Measurements from ENCODE around the gene RNASE11. TPM values are rescaled to one million over a fixed set of nuclear protein-coding genes. Genes with fewer than 3 reads are reported as not detected.
"Not testable (repeated sequence)": the region's sequence is repeated elsewhere in the genome, so short reads cannot be mapped to it uniquely, and the experiment has no call there.

Gene RNASE11
- total RNA-seq: not detected
- long read RNA-seq: 0 reads

DNA sequence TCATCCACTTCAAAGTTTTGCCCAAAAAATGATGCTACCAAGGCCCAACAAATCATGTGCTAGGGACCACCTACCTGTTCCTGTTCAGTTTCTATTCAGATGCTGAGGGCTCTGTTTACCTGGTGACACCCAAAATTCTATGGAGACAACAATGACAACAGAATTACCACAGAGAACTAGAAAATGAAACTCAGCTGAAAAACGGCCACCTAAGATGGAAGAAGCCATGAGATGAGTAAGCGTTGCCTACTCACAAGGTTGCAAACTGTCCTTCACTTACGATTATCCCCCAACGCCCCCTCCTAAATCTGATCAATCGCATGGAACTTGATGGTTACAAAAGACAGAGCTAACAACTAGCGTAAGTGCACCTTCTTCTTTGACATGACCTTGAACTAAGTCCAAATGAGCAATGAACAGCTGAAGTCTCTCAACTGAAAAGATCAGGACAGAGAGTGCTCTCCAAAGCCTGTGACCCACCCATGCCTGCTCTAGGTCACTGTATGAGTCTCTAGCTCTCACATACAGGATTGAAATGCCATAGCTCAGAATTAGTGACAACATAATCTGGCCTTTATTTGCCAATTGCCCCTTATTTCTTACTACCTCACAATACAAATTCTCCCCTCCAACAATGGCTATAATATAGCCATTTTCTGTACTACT, at the start of gene RNASE11:
Gene RNASE11 (minus strand): TSS at position 513 of the 666 bp plus-strand sequence.
- intact Hi-C loops (cut with DNase I): no loop called here
- DNase-seq (ENCODE audit: low spot score): no peak

DNA sequence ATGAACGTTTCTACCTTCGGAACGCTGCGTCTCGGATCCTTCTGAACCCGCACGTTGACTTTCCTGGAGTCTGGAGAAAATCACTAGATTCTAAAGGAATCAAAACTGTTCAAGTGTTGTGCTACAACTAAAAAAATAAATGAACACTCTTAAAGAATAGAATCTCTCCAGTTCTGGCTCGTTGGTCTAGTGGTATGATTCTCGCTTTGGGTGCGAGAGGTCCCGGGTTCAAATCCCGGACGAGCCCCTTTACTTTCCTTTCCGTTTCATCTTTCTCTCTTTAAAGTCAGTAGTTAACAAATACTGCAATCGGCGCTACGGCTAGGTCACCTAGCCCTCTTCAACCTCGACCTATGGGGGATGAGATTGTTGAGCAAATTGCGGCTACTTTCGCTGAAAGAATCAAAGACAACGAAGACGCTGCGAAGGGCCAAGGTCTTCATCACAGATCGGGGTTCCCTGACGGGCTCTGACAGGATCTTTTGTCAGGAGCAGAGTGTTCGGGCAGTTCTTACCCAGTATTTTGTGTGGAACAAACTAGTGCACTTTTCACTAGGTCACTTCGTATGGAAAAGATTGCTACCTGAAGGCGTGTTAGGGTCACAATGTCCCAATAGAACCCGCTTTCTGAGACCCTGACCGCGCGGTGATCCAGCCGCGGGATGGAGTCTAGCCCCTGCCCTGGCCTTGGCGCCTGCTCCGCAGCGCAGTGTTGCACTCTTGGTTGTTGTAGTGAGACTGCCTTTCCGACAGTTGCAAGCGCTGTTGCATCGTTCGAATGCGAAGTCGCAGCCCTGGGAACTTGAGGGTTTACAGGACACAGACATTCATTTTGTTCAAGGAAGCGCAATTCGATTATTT, 45.3 kb upstream of the RNASE11 start:
- intact Hi-C loops (cut with DNase I): loop anchor here (5.0 kb wide), 1 partner anchor 49 kb away; the partner anchor contains the start of gene RNASE4
- no peak for DNase-seq (ENCODE audit: low spot score)

DNA sequence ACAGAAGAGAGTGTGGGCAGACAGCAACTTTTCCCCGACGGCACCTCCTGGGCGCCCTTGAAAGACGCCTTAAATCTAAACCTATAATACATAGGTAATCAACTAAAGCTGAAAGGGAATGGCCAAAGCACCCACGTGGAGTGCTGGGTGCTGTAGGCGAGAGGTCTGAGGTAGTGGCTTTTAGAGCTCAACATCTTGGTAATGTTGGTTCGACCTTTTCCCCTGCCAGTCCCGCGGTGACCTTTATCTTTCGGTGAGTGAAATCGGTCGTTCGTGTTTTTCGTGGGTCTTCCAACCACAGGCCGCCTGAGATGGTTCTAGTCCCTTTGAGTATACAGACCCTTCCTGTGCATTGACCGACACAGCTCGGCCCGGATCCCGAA, 44.6 kb upstream of the RNASE11 start:
- DNase-seq (ENCODE audit: low spot score): no peak
- intact Hi-C loops (cut with DNase I): loop anchor here (5.0 kb wide), 1 partner anchor 50 kb away; the partner anchor contains the start of gene RNASE4

- intact Hi-C loops (cut with DNase I): loop anchor here (5.0 kb wide), 1 partner anchor 50 kb away; the partner anchor contains the start of gene RNASE4
- no peak for DNase-seq (ENCODE audit: low spot score)
These were observed 44.1 kb upstream of the RNASE11 start for GRCh38 chr14:20631880-20632389.

- intact Hi-C loops (cut with DNase I): loop anchor here (5.0 kb wide), 1 partner anchor 51 kb away; the partner anchor contains the start of gene RNASE4
- no peak for DNase-seq (ENCODE audit: low spot score)
These were observed 43.5 kb upstream of the RNASE11 start for GRCh38 chr14:20631023-20631879.

DNA sequence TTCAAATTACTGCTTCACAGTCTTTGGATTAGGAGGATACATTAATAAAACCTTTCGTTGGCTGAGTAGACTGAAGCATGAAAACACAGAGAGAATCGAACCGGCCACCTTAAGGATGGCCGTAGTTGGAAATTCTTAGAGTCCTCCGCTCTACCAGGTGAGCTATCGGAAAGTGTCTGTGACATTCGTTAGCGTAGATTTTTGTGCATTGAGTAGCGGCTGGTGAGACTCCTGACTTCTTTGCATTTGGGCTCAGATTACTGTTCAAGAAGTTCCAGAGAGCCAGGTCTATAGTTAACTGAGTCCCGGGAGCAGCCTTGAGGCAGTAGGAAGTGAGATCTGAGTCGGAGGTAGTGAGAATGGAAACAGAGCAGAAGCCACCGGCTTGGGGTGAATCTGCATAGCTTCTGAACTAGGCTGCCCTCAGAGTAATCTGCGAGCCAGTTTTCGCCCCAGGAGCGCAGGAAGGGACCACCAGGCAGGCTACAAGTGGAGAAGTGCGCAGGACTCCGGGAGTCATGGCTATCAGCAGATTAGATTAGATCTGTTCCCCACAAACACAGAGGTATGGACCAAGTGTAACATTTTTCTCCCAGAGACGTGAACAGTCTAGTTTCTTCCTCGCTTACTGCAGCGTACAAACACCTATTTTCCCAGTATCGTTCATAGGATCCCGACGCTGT, 42.7 kb upstream of the RNASE11 start:
- intact Hi-C loops (cut with DNase I): loop anchor here (5.0 kb wide), 1 partner anchor 52 kb away; the partner anchor contains the start of gene RNASE4
- no peak for DNase-seq (ENCODE audit: low spot score)

DNA sequence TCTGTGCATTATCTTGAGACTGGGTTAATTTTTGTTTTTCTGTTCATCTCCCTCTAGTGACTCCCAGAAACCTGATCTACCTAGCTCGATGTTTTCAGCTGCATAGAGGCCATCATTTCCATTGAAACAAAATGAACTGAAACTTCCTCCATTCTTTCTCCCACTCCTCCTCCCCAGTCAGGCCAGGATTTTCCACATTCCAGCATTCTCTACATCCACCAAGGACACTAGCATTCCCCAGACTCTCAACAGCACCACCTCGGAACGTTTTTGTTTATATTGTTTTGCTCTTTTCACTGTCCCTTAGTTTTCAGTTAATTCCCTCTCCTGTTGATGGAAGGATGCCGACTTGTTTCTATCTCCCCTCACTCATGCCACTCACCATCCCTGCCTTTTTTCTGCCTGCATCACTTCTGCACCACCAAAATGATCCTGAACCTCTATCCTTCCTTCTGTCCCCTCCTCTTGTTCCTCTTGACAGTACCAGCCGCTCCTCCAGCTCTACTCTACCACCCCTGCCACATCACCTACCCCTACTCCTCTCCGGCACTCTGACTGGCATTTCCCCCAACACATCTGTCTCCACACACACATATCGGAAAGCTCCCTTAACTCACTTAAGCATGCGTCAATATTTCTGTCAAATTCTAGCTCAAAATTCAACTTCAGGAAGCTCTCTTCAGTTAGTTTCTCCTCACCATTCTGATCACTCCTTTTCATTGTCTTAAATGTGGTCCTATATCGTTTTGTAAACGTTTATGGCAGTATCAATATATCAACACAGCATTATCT, 40.5 kb upstream of the RNASE11 start:
- intact Hi-C loops (cut with DNase I): no loop called here
- no peak for DNase-seq (ENCODE audit: low spot score)

DNA sequence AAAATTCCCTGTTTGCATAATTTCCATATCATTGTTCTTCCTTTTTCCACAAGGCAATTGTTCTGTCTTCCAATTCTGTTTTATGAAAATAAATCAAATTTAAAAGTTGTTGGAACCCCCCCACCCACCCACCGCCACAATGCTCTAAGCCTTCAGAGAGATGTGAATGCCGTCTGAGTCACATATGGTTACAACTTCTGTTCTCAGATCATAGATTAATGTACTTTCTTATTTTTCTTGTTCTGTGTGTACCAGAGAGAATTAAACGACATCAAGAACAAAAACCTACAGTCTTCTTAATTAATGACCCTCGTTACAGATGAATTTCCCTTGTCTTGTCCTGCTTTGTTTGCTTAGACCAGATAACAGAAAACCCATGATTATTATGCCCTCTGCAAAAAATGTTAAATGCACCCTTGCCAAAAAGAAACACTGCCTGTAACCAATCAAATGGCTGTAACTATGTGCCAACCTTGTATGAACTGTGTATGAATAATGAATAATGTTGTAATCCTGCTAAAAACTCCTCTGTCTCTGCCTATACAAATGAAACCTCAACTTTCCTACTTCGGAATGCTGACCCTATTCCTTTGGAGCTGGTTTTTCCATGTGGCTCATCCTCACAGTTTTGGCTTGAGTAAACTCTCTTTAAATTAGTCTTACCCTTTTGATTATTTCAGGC, 39.7 kb upstream of the RNASE11 start:
- intact Hi-C loops (cut with DNase I): no loop called here
- no peak for DNase-seq (ENCODE audit: low spot score)

DNA sequence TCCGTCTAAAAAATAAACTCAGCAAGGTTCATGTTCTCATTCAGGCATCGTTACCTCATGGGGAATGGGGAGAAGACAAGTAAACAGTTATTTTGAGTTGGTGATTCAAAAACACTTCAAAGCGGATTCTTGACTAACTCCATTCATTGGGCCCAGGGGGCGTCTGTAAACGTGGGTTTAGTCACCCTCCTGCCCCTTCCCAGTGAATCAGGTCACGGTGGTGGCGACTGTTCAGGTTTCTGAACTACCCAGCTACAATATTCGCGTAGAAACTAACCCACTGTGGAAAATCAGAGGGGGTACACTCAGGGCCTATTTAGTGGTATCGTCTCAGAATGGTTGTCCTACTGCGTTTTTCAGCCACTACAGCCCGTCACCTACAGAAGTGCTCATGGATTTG, 38.5 kb upstream of the RNASE11 start:
- intact Hi-C loops (cut with DNase I): no loop called here
- no peak for DNase-seq (ENCODE audit: low spot score)

DNA sequence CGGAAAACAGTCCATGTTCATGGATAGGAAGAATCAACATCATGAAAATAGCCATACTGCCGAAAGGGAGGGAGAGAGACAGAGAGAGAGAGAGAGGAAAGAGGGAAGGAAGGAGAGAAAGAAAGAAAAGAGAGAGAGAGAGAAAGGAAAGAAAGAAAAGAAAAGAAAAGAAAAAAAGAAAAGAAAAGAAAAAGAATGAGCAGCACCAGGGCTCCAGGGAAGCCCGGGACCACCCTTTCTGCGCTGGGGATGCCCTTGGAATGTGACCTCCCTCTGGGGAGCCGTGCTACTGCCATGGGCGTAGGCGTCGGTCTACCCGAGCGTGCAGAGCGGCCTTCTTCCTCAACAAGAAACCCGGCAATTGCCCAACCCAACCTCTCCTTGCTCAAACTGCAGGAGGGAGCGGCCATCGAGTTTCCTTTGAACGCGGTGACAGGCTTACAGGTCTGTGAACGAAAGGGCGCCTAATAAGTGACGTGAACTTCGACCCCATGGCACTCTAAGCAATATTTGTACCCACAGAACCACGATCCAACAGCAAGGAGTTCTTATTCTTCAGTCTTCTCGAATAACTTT, 36.8 kb upstream of the RNASE11 start:
- DNase-seq (ENCODE audit: low spot score): peak; percentile 87
- intact Hi-C loops (cut with DNase I): no loop called here

- intact Hi-C loops (cut with DNase I): no loop called here
- peak; percentile 68 for DNase-seq (ENCODE audit: low spot score)
These were observed 36.0 kb upstream of the RNASE11 start for GRCh38 chr14:20623798-20624197.

DNA sequence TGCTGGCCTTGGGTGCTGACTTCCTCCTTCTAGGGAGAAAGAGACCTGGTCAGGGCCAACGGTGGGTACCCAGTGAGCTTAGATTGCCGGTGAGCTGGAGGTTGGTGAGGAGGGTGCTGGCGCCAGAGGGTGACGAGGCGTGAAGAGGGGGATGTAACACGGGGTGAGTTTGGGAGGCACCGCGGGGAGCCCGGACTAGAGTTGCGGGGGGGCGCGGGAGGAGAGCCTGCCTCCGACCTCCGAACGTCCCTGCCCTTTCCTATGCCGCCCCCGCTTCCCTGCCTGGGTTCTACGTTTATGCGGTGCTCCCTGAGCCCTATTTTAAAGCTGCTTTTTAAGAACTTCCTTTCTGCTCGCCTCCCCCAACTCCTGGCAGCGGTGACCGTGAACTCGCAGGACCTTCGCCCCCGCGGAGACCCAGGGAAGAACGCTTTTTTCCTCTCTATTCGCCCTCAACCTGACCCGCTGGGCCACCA, 35.1 kb upstream of the RNASE11 start:
- intact Hi-C loops (cut with DNase I): no loop called here
- peak; percentile 77 for DNase-seq (ENCODE audit: low spot score)

- no peak for DNase-seq (ENCODE audit: low spot score)
- intact Hi-C loops (cut with DNase I): no loop called here
These were observed 33.1 kb upstream of the RNASE11 start for GRCh38 chr14:20620798-20621478.

GRCh38 chr14:20619688-20620087, 31.9 kb upstream of the RNASE11 start:
- DNase-seq (ENCODE audit: low spot score); intact Hi-C loops (cut with DNase I): not testable (repeated sequence)

GRCh38 chr14:20618271-20618749, 30.5 kb upstream of the RNASE11 start:
- no peak for DNase-seq (ENCODE audit: low spot score)
- intact Hi-C loops (cut with DNase I): no loop called here

Data from cardiac septum (tissue), 1 donor.